Natural killer cell treated with Interleukin-12 subunit alpha and Interleukin-12 subunit beta and Interleukin-15 and Interleukin-18, amount 100 ng/mL, for 72 hours (primary cell): ENCODE data around the gene MTG1. TPM values are rescaled to one million over a fixed set of nuclear protein-coding genes. Genes with fewer than 3 reads are reported as not detected.

Source experiments
- ATAC-seq, 2 donors: fragments of 150-1000 bp; cut with Tn5 transposase in 1 of 2; sonication (Bioruptor Pico), chemical (Tn5 transposase) in 1 of 2; 2 replicates each; pipeline ENCODE4 v1.10.0; 2021
- DNase-seq: peaks from one replicate; pipeline ENCODE4 v3.0.0; 2022; ENCODE audit warnings: low spot score
- H3K27ac Mint-ChIP-seq, 2 donors: 1 replicate in 1 of 2; 2 replicates in 1 of 2; pipeline ENCODE4 v1.8.0; 2022; ENCODE audit warnings: mixed read lengths in 2 of 2, mild to moderate bottlenecking in 1 of 2, moderate library complexity in 1 of 2
- H3K27me3 Mint-ChIP-seq, 2 donors: 1 replicate in 1 of 2; 2 replicates in 1 of 2; pipeline ENCODE4 v1.8.0; 2022; ENCODE audit warnings: mixed read lengths in 2 of 2
- H3K36me3 Mint-ChIP-seq: one replicate; pipeline ENCODE4 v1.8.0; 2022; ENCODE audit warnings: mixed read lengths
- H3K4me1 Mint-ChIP-seq, 2 donors: 1 replicate in 1 of 2; 2 replicates in 1 of 2; pipeline ENCODE4 v1.8.0; 2022; ENCODE audit warnings: low read depth in 2 of 2, mixed read lengths in 2 of 2, mild to moderate bottlenecking in 1 of 2
- H3K4me3 Mint-ChIP-seq: one replicate; pipeline ENCODE4 v1.8.0; 2022; ENCODE audit warnings: mixed read lengths
- H3K9me3 Mint-ChIP-seq: 2 replicates; pipeline ENCODE4 v1.8.0; 2022; ENCODE audit warnings: mixed read lengths
- total RNA-seq, 2 donors: library from RNA; stranded (reverse); gene quantifications; one replicate each; pipeline ENCODE4 v1.2.3, GENCODE V29; 2022

The MTG1 gene
- total RNA-seq, 2 donors from 2014 or later, result 44.2 to 105 TPM

DNA sequence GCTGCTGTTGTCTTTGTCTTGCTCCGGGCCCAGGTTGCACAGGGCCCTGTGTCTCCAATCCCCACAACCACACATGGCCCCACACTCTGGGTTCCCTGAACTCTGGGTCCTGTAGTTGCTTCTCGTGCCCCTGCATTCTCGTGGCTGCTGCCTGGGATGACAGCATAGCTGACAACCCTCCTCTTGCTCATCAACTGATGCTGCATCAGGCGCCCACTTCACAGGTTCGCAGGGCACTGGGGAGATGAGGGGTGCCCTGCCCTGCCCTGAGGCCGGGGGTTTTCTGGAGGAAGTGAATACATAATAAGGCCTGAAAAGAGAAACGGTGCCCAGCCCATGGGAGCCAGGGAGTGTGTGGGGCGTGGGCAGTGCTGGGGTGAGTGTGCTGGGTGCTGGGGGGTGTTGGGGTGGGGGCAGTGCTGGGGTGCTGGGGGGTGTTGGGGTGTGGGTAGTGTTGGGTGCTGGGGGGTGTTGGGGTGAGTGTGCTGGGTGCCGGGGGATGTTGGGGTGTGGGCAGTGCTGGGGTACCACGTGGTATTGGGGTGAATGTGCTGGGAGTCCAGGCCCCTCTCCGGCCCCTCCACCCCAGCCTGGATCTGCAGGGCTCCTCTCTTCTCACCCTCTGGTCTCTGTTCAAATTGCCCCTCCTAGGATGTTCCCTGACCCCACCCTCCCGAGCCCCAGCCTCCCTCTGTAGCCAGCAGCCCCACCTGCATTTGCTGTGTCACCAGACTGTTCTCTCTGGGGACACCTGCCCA is 2.0 kb upstream of the MTG1 start:
- H3K36me3 Mint-ChIP-seq, result no peaks in the 10 kb centered on the region
- DNase-seq, result no peak
- H3K27me3 Mint-ChIP-seq, result no peaks in the 10 kb centered on the region
- peak overlapping the region; percentile 75 to 82 for H3K27ac Mint-ChIP-seq
- H3K4me1 Mint-ChIP-seq, result peaks cover 34 to 35% of the 10 kb centered on the region in 2 donors
- ATAC-seq, result no peak
- H3K9me3 Mint-ChIP-seq, result no peaks in the 10 kb centered on the region
- H3K4me3 Mint-ChIP-seq, result peak overlapping the region; percentile 64

DNA sequence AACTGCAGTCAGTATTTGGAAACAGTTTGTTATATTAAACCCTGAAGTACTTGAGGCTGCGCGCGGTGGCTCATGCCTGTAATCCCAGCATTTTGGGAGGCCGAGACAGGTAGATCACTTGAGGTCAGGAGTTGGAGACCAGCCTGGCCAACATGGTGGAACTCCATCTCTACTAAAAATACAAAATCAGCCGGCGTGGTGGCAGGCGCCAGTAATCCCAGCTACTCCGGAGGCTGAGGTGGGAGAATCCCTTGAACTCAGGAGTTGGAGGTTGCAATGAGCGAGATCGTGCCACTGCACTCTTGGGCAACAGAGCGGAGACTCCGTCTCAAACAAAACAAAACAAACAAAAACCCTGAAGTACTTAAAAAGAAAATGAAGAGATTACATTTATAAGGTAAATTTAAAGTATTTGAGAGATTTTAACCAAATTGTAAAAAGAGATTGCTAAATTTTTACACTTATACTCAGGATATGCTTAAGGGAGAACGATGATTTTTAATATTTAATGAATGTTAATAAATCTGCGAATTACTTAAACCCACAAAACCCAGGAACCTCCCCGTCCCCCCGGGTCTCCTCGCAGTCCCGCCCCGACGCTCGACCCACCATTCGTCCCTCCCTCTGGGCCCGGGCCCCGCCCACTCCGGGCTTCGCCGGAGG is 425 bp upstream of the MTG1 start:
- DNase-seq, result no peak
- Mint-ChIP-seq H3K4me3 (peak overlapping the region; percentile 94), H3K36me3 (no peaks in the 10 kb centered on the region), H3K4me1 (peaks cover 35 to 39% of the 10 kb centered on the region in 2 donors), H3K27ac (peak overlapping the region; percentile 81 to 88), H3K27me3 (no peaks in the 10 kb centered on the region), H3K9me3 (no peaks in the 10 kb centered on the region)
- no peak for ATAC-seq

DNA sequence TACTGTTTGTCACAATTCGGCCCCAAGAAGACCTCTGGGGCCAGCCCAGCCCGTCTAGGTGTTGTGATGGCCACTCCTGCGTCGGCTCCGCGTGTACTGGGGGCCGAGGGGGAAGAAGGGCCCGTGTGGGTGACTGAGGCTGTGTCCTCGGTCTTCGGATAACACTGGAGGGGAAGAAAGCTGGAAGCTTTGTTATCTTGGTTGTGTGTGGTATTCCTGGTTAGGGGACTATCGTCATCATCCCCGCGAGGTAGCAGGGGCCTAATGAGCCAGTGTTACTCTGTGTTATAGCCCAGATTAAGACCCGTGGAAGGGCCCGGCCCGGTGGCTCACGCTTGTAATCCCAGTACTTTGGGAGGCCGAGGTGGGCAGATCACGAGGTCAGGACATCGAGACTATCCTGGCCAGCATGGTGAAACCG is 854 bp downstream of the MTG1 start:
- no peak for ATAC-seq
- no peak for DNase-seq
- Mint-ChIP-seq H3K4me3 (peak overlapping the region; percentile 94), H3K27me3 (no peaks in the 10 kb centered on the region), H3K9me3 (no peaks in the 10 kb centered on the region), H3K36me3 (no peaks in the 10 kb centered on the region), H3K4me1 (peaks cover 24 to 32% of the 10 kb centered on the region in 2 donors), H3K27ac (peak overlapping the region; percentile 81 to 97)

DNA sequence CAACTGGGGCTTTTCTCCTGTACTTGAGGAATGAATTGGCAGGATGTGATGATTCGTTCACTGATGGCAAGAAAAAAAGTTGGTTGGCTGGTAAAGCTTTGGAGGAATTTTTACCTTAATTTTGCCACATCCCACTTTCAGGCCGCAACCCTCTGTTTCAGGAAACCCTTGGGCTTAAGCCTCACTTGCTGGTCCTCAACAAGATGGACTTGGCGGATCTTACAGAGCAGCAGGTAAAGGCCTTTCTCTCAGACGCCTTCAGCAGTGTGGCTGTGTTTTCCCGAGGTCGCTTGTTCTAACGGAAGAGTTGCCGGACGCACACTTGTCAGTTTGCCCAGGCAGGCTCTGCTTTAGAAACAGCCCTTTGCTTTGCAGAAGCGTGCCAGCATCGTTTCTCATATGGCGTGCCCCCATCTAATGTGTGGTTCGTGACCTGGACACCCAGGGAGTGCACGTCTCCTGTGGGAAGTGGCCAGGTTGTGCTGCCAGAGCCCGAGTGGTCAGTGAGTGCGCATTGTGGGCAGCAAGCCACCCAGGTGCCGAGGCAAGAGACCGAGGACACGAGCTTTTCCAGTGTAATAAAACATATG is 2.2 kb downstream of the MTG1 start:
- Mint-ChIP-seq H3K27me3 (no peaks in the 10 kb centered on the region), H3K4me3 (peak overlapping the region; percentile 94), H3K36me3 (no peaks in the 10 kb centered on the region), H3K4me1 (peaks cover 21 to 28% of the 10 kb centered on the region in 2 donors), H3K9me3 (no peaks in the 10 kb centered on the region), H3K27ac (no peak overlapping the region)
- no peak for ATAC-seq
- DNase-seq, result no peak

DNA sequence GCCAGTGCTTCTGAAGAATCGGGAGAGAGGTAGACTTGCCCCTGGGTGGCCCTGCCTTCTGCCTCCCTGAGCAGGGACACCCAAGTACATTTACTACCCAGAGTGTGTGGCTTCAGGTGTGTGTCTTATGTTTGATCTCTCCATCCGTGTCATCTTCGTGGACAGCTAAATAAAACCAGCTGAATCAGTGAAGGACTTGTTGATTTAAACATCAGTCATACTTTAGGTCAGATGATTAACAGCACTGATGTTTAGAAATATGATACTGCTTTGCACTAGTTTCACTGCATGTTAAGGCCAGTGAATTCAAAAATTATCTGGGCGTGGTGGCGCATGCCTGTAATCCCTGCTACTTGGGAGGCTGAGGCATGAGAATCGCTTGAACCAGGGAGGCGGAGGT is 4.0 kb downstream of the MTG1 start:
- no peaks in the 10 kb centered on the region for H3K27me3 Mint-ChIP-seq
- DNase-seq (no peak), ATAC-seq (no peak)
- H3K36me3 Mint-ChIP-seq, result no peaks in the 10 kb centered on the region
- H3K4me1 Mint-ChIP-seq, result peaks cover 26 to 31% of the 10 kb centered on the region in 2 donors
- no peak overlapping the region for H3K27ac Mint-ChIP-seq
- no peak overlapping the region for H3K4me3 Mint-ChIP-seq
- no peaks in the 10 kb centered on the region for H3K9me3 Mint-ChIP-seq

DNA sequence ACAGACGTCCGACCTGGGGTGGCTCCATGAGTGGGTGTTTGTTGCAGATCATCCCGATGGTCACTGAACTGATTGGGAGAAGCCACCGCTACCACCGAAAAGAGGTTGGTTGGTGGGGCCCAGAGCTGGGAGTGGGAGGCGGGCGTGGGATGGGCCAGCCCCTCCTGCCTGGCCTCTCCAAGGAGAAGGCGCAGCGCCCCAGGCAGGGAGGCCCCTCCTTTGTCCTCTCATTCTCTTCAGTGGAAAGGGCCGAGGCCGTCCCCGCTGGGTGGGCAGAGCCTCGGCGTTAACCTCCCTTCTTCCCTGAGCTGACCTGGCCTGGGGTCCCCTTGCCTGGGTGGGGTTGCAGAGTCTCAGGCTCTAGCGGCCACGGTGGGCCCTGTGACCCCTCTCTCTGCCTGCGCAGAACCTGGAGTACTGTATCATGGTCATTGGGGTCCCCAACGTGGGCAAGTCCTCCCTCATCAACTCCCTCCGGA is 5.2 kb downstream of the MTG1 start:
- Mint-ChIP-seq H3K4me1 (peaks cover 30 to 35% of the 10 kb centered on the region in 2 donors), H3K9me3 (no peaks in the 10 kb centered on the region), H3K36me3 (peaks cover 6% of the 10 kb centered on the region), H3K27me3 (no peaks in the 10 kb centered on the region), H3K4me3 (no peak overlapping the region), H3K27ac (no peak overlapping the region)
- ATAC-seq, result no peak
- DNase-seq, result no peak

DNA sequence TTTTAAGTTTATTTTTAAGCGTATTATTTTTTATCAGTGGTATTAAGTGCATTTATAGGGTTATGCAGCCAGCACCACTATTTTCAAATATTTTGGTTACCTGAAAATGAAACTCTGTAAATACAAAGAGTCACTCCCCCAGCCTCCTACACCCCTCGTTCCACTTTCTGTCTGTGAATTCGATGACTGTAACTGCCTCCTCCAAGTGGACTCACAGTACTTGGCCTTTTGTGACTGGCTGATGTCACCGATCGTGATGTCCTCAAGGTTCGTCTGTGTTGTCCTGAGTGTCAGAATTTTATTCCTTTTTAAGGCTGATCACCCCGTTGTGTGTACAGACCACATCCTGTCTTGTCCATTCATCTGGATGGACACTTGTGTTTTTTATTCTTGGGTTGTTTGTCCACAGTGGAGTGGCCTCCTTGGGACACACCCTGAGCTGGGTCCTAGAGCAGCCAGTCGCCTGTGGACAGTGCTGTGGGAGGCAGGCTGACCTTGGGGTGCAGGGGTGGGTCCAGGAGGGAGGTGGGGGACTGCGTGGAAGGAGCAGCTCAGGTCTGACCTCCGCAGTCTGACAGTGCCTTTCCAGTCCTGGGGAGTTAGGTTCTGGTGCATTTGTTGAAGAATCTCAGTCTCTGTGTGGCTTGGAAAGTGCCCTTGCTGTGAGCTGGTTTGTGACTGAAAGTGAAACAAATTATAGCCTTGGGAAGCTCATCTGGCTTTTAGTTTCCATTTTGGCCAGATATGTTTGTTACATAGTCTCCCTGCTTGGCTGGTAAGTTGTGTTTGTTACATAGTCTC is 6.9 kb downstream of the MTG1 start:
- Mint-ChIP-seq H3K4me3 (peak overlapping the region; percentile 74), H3K27me3 (no peaks in the 10 kb centered on the region), H3K4me1 (peaks cover 35 to 36% of the 10 kb centered on the region in 2 donors), H3K36me3 (peaks cover 11% of the 10 kb centered on the region), H3K9me3 (no peaks in the 10 kb centered on the region), H3K27ac (peak overlapping the region; percentile 79 to 94)
- ATAC-seq (peak; percentile 87 to 90), DNase-seq (no peak)

DNA sequence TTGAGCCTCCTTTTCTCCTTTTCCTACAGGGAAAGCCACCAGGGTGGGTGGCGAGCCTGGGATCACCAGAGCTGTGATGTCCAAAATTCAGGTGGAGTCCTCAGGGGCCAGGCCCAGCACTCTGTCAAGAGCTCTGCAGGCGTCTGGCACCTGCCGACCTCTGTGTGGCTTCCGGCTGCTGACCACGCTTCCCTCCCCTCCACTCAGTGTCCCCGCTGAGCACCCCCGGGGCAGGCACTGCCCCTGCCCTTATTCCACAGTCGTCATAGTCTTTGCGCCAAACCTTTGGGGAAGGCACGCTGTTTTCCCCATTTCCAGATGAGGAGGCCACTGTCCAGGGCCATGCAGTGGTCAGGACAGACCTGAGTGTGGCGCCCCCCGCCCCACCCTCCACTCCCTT is 7.5 kb downstream of the MTG1 start:
- peak overlapping the region; percentile 74 for H3K4me3 Mint-ChIP-seq
- peaks cover 15% of the 10 kb centered on the region for H3K36me3 Mint-ChIP-seq
- H3K27me3 Mint-ChIP-seq, result no peaks in the 10 kb centered on the region
- H3K27ac Mint-ChIP-seq, result peak overlapping the region; percentile 79 to 94
- ATAC-seq, result peak; percentile 48 to 50
- H3K4me1 Mint-ChIP-seq, result peaks cover 38 to 41% of the 10 kb centered on the region in 2 donors
- H3K9me3 Mint-ChIP-seq, result no peaks in the 10 kb centered on the region
- DNase-seq, result no peak

DNA sequence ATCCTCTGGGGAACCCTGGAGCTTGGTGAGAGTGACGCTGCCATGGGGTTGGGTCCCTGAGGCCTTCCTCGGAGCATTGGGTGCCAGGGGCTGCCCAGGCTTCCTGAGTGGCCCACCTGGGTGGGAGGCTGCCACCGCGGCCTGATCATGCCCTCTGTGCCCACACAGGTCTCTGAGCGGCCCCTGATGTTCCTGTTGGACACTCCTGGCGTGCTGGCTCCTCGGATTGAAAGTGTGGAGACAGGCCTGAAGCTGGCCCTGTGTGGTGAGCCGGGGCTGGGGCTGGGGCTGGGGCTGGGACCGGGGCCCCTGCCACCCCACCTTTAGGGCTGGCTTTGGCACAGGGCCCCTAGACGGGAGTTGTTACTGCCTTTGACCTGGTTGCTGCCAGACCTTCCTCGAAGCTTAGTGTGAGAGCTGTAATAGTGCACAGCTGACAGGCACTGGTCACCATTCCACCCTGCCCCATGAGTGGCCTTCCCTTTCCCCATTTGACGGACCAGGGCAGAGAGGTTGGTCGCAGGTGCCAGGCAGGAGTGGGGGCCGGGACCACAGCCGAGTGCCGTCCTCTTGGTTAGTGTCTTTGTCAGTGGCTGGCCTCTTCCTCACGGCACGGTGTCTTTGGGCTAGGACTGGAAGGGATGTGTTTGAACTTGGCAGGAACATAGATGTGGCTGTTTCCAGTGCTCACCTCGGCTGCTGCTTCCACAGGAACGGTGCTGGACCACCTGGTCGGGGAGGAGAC is 8.2 kb downstream of the MTG1 start:
- H3K4me1 Mint-ChIP-seq, result peaks cover 41% of the 10 kb centered on the region in 2 donors
- H3K36me3 Mint-ChIP-seq, result peaks cover 15% of the 10 kb centered on the region
- peak overlapping the region; percentile 79 to 94 for H3K27ac Mint-ChIP-seq

DNA sequence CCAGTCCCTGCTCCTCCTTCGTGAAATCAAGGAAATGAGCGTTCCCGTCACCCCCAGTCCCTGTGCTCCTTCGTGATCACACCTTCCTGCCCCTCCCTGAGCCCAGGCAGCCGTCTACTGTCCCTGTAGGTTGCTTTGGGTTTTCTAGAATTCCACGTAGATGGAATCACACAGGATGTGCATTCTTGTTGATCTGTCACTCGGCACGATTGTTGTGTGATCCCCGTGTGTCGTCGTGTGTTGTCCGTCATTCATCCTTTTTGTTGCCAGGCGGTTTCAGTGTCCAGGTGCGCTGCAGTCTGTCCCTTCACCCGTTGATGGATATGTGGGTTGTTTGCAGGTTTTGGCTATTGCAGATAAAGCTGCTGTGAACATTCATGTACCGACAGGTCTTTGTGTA is 9.4 kb downstream of the MTG1 start:
- Mint-ChIP-seq H3K9me3 (no peaks in the 10 kb centered on the region), H3K36me3 (peaks cover 24% of the 10 kb centered on the region), H3K4me1 (peaks cover 42 to 47% of the 10 kb centered on the region in 2 donors), H3K27ac (peak overlapping the region; percentile 27 to 35), H3K4me3 (no peak overlapping the region), H3K27me3 (no peaks in the 10 kb centered on the region)
- ATAC-seq (no peak), DNase-seq (no peak)

More for the DNA sequence above, 8.2 kb downstream of the MTG1 start:
- ATAC-seq (no peak), DNase-seq (no peak)
- no peak overlapping the region for H3K4me3 Mint-ChIP-seq
- H3K9me3 Mint-ChIP-seq, result no peaks in the 10 kb centered on the region
- no peaks in the 10 kb centered on the region for H3K27me3 Mint-ChIP-seq

DNA sequence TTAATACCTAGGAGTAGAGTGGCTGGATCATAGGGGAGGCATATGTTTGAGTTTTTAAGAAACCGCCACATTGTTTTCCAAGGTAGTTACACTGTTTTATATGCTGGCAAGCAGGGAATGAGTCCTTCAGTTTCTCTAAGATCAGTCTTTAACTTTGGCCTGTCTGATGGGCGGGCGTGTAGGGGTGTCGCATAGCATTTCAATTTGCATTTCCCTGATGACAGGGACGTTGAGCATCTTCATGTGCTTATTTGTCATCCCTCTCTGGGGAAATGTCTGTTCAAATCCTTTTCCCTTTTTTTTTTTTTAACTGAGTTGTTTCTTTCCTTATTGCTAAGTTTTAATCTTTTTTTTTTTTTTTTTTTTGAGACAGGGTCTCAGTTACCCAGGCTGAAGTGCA is 9.8 kb downstream of the MTG1 start:
- DNase-seq, result no peak
- ATAC-seq, result no peak
- no peaks in the 10 kb centered on the region for H3K27me3 Mint-ChIP-seq
- no peaks in the 10 kb centered on the region for H3K9me3 Mint-ChIP-seq
- H3K4me3 Mint-ChIP-seq, result no peak overlapping the region
- H3K4me1 Mint-ChIP-seq, result peaks cover 42 to 52% of the 10 kb centered on the region in 2 donors
- peaks cover 28% of the 10 kb centered on the region for H3K36me3 Mint-ChIP-seq
- H3K27ac Mint-ChIP-seq, result peak overlapping the region; percentile 27 to 35

DNA sequence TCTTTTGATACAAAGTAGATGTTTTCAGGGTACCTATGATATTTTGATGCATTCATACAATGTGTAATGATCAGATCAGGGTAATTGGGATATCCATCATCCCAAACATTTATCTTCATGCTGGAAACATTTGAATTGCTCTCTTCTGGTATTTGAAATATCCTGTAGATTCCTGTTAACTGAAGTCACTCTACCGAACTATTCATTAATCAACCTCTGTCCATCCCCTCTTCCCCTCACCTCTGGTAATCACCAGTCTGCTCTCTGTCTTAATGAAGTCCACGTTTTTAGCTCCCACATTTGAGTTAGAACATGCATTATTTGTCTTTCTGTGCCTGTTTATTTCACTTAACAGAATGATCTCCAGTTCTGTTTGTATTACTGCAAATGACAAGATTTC is 11.3 kb downstream of the MTG1 start:
- no peak overlapping the region for H3K4me3 Mint-ChIP-seq
- peaks cover 43% of the 10 kb centered on the region for H3K36me3 Mint-ChIP-seq
- H3K9me3 Mint-ChIP-seq, result no peaks in the 10 kb centered on the region
- H3K4me1 Mint-ChIP-seq, result peaks cover 49 to 63% of the 10 kb centered on the region in 2 donors
- H3K27me3 Mint-ChIP-seq, result no peaks in the 10 kb centered on the region
- H3K27ac Mint-ChIP-seq, result peak overlapping the region; percentile 3 to 6
- DNase-seq (no peak), ATAC-seq (no peak)
